Activated T-cell treated with anti-CD3 and anti-CD28 coated beads, Interleukin-2, amount 50 U/mL, for 4 hours (primary cell): ENCODE data around the gene ITGB3. TPM values are rescaled to one million over a fixed set of nuclear protein-coding genes. Genes with fewer than 3 reads are reported as not detected.

Experiments used
- ATAC-seq, 2 donors: fragments of 200-7000 bp; cut with Tn5 transposase; one replicate each; pipeline ENCODE4 v1.10.0; 2021
- DNase-seq: peaks from one replicate; pipeline ENCODE4 v3.0.0-alpha.2; 2020
- H3K27me3 Mint-ChIP-seq: one replicate; pipeline ENCODE4 v1.8.0; 2021; ENCODE audit warnings: low read depth, mixed read lengths
- H3K36me3 Mint-ChIP-seq: one replicate; pipeline ENCODE4 v1.8.0; 2022; ENCODE audit warnings: mixed read lengths; ENCODE audit not compliant: insufficient read depth
- H3K4me1 Mint-ChIP-seq: one replicate; pipeline ENCODE4 v1.8.0; 2021; ENCODE audit warnings: low read depth, mixed read lengths
- H3K4me3 Mint-ChIP-seq: one replicate; pipeline ENCODE4 v1.8.0; 2021; ENCODE audit warnings: mild to moderate bottlenecking, moderate library complexity, mixed read lengths
- H3K9me3 Mint-ChIP-seq: one replicate; pipeline ENCODE4 v1.8.0; 2021; ENCODE audit warnings: mixed read lengths
- total RNA-seq, 3 donors: library from RNA; stranded (reverse); gene quantifications; one replicate each; pipeline ENCODE4 v1.2.1, GENCODE V29; 2021

ITGB3 gene
- total RNA-seq, 3 donors from 2014 or later = 0.08 to 0.20 (median 0.11) TPM

DNA sequence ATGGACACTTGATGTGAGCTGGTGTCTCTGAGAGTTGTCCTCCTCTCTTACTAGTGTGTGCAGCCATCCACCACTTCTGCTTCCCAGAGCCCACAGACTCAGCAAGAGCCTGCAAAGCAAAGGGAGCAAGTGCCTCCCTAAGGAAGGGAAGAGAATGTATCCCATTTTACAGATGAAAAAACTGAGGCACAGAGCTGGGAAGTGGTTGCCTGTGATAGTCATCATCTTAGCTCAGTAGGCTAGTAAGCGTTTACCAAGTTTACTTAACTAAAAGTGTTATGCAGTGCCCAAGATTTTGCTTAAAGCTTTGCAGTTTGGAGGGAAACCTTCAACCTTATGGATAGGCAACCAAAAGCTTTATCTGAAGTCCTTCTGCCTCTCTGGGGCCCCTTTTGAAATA lies 47.1 kb downstream of the ITGB3 start:
- DNase-seq (no peak), ATAC-seq (no peak)
- Mint-ChIP-seq H3K9me3 (peaks cover 6% of the 10 kb centered on the region), H3K36me3 (peaks cover 2% of the 10 kb centered on the region), H3K4me3 (no peak overlapping the region), H3K4me1 (peaks cover 10% of the 10 kb centered on the region), H3K27me3 (no peaks in the 10 kb centered on the region)

DNA sequence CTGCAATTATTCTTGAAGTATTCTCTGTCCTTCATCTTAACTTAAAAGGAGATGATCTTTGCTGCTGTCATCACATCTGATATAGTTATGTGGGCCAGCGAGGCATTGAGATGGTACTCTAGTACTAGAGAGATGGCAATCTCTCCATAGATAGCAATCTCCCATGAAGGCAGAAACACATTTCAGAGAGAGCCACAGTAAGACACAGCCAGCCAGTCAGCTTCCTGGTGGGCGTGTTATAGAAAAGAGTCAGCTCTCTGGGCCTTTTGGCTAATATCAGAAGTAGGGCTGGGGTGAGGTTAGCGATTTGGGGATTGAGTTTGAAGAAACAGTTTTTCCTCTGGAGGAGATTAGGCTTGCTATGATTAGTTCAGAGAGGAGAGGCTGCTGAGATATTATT lies 47.5 kb downstream of the ITGB3 start:
- Mint-ChIP-seq H3K36me3 (peaks cover 2% of the 10 kb centered on the region), H3K9me3 (peaks cover 6% of the 10 kb centered on the region), H3K27me3 (no peaks in the 10 kb centered on the region), H3K4me3 (no peak overlapping the region), H3K4me1 (peaks cover 11% of the 10 kb centered on the region)
- DNase-seq = no peak
- ATAC-seq = peak in 1 of 2 donors; percentile 55

DNA sequence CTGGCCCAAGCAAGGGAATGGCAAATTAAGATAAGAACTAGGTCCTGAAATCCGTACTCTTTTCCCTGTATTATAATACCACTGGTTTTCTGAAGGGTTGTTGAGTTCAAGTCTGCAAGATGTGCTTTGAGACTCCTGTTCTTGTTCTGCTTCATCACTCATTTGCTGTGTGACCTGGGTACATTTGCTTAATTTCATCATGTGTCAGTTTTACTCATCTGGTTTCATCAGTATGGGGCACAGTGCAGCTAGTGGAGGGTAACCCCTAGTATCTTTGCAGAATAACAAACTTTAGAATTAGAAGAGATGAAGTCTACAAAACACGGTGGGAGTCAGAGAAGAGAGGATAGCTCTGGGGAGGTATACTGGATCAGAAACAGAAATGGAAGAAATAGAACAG lies 48.2 kb downstream of the ITGB3 start:
- H3K36me3 Mint-ChIP-seq = peaks cover 2% of the 10 kb centered on the region
- peaks cover 6% of the 10 kb centered on the region for H3K9me3 Mint-ChIP-seq
- no peak overlapping the region for H3K4me3 Mint-ChIP-seq
- peaks cover 11% of the 10 kb centered on the region for H3K4me1 Mint-ChIP-seq
- DNase-seq (no peak), ATAC-seq (no peak)
- H3K27me3 Mint-ChIP-seq = no peaks in the 10 kb centered on the region

DNA sequence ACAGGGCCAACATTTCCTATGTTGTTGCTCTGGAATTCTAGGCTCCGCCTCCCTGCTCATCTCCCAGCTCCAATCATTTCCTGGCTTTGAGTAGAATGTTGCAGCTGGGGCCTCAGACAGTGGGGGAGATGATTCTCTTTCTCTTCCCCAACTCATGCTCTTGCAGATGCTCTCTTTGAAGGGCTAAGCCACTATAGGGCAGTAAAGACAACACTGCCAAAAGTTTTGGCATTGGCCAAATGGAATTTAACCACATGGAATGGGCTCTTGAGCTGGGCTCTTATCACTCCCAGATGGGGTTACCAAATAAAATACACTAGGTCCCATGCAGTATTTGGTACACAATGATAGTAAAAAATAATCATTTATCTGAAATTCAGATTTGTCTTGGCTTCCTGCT lies 50.6 kb downstream of the ITGB3 start:
- DNase-seq (no peak), ATAC-seq (no peak)
- Mint-ChIP-seq H3K4me1 (peaks cover 11% of the 10 kb centered on the region), H3K36me3 (peaks cover 2% of the 10 kb centered on the region), H3K27me3 (no peaks in the 10 kb centered on the region), H3K9me3 (peaks cover 6% of the 10 kb centered on the region), H3K4me3 (no peak overlapping the region)

DNA sequence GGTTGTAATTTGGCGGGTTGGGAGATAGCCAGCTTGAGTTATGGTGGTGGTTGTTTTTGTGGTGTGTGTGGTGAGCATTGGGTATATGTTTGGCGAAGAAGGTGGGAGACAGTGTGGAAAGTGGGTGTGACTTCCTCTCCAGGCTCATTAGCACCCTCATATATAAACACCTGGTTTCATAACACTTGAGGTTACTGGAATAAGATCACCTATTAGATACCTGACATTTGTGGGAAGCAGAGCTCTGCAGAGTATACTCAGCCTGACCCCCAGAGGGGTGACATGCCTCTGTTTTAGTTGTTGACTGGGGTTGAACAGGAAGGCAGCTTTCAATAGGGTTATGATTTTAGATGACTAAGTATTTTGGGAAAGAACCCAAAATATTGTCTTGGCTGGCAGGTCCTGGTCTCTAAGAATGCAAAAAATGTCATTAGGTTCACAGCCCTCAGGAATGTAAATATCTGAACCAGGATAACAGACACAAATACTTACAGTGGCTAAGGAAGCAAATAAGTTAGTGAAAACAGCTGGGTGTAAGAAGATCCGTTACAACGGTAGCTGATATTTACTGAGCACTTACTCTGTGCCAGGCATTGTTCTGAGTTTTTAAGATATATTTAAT lies 51.8 kb downstream of the ITGB3 start:
- Mint-ChIP-seq H3K9me3 (peaks cover 6% of the 10 kb centered on the region), H3K36me3 (peaks cover 2% of the 10 kb centered on the region), H3K4me1 (peaks cover 11% of the 10 kb centered on the region), H3K4me3 (no peak overlapping the region), H3K27me3 (no peaks in the 10 kb centered on the region)
- DNase-seq = no peak
- ATAC-seq = peak in 1 of 2 donors; percentile 37

DNA sequence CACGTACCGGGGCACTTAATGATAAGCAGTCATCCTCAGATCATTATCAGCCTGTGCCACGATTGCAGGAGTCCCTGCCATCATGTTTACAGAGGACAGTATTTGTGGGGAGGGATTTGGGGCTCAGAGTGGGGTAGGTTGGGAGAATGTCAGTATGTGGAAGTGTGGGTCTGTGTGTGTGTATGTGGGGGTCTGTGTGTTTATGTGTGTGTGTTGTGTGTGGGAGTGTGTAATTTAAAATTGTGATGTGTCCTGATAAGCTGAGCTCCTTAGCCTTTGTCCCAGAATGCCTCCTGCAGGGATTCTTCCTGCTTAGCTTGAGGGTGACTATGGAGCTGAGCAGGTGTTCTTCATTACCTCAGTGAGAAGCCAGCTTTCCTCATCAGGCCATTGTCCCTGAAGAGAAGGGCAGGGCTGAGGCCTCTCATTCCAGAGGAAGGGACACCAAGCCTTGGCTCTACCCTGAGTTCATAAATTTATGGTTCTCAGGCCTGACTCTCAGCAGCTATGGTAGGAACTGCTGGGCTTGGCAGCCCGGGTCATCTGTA lies 56.6 kb downstream of the ITGB3 start:
- H3K27me3 Mint-ChIP-seq = peaks cover 1% of the 10 kb centered on the region
- no peaks in the 10 kb centered on the region for H3K36me3 Mint-ChIP-seq
- no peaks in the 10 kb centered on the region for H3K9me3 Mint-ChIP-seq
- H3K4me1 Mint-ChIP-seq = peaks cover 5% of the 10 kb centered on the region
- H3K4me3 Mint-ChIP-seq = no peak overlapping the region
- DNase-seq (no peak), ATAC-seq (no peak)

DNA sequence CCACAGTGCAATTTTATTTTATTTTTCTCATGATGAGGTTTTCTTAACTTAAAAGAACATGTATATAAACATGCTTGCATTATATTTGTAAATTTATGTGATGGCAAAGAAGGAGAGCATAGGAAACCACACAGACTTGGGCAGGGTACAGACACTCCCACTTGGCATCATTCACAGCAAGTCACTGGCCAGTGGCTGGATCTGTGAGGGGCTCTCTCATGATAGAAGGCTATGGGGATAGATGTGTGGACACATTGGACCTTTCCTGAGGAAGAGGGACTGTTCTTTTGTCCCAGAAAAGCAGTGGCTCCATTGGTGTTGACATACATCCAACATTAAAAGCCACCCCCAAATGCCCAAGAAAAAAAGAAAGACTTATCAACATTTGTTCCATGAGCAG lies 57.8 kb downstream of the ITGB3 start:
- no peaks in the 10 kb centered on the region for H3K4me1 Mint-ChIP-seq
- H3K9me3 Mint-ChIP-seq = no peaks in the 10 kb centered on the region
- peaks cover 1% of the 10 kb centered on the region for H3K27me3 Mint-ChIP-seq
- ATAC-seq = no peak
- no peak overlapping the region for H3K4me3 Mint-ChIP-seq
- H3K36me3 Mint-ChIP-seq = no peaks in the 10 kb centered on the region
- DNase-seq = no peak

DNA sequence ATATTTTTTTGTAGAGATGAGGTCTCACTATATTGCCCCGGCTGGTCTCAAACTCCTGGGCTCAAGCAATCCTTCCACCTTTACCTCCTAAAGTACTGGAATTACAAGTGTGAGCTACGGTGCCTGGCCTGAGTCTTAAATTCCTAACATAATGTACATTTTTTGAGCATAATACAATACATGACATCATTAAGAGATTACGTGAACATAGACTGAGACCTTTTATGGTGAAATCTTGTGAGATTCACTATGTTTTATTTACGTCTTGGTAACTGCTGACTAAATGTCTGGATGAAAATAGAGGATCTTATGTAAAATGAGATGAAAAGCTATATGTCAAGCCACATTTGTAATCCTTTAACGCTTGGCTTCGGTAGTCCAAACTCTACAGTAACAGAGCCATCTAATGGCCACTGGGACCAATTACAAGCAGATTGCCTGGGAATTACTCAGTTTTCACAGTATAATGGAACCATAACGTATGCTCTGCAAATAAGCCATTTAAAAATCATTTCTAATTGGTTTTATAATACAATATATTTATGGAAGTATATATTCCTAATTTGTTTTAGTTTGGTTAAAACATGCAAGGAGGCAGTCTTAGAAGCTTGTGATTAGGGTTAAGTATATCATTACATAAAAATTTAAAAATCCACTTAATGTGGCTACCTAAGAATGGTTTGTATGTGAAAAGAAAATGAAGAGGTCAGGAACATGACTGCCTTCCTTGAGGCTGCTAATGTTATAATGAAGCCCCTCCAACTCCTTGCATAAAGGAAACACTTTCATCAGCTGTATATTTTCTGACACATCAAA lies 62.0 kb downstream of the ITGB3 start:
- Mint-ChIP-seq H3K9me3 (no peaks in the 10 kb centered on the region), H3K36me3 (no peaks in the 10 kb centered on the region), H3K4me3 (no peak overlapping the region), H3K4me1 (no peaks in the 10 kb centered on the region), H3K27me3 (peaks cover 1% of the 10 kb centered on the region)
- no peak for DNase-seq
- peak in 1 of 2 donors; percentile 63 for ATAC-seq

DNA sequence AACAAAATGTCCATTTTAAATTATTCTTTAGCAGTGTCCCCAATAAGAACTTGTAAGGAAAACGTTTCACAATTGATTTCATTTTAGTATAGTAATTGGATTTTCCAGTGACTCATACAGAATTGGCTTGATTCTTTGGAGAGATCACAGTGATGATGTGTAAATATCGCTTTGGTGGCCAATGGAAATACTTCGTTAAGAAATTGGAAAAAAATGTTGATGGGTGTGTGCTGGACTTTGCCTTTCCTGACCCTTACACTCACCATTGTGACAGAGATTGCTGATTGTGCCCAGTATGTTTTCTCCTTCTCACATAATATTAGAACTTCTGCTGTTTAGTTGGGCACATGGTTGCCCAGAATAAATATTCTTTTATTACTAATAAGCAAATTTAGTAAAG lies 62.7 kb downstream of the ITGB3 start:
- Mint-ChIP-seq H3K27me3 (peaks cover 1% of the 10 kb centered on the region), H3K4me1 (no peaks in the 10 kb centered on the region), H3K4me3 (no peak overlapping the region), H3K36me3 (no peaks in the 10 kb centered on the region), H3K9me3 (no peaks in the 10 kb centered on the region)
- no peak for DNase-seq
- ATAC-seq = no peak

DNA sequence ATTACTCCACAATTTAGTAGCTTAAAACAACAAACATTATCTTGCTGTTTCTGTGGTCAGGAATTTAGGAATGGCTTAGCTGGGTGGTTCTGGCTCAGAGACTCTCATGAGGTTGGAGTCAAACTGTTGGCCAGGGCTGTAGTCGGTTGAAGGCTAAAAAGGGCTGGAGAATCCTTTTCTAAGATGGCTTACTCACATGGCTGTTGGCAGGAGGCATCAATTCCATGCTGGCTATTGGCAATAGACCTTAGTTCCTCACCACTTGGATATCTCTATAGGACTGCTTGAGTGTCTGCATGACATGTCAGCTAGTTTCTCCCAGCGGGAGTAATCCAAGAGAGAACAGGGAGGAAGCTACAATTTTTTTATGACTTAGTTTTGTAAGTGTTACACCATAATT lies 63.5 kb downstream of the ITGB3 start:
- Mint-ChIP-seq H3K4me3 (no peak overlapping the region), H3K27me3 (peaks cover 1% of the 10 kb centered on the region), H3K36me3 (no peaks in the 10 kb centered on the region), H3K9me3 (no peaks in the 10 kb centered on the region), H3K4me1 (no peaks in the 10 kb centered on the region)
- ATAC-seq (no peak), DNase-seq (no peak)

DNA sequence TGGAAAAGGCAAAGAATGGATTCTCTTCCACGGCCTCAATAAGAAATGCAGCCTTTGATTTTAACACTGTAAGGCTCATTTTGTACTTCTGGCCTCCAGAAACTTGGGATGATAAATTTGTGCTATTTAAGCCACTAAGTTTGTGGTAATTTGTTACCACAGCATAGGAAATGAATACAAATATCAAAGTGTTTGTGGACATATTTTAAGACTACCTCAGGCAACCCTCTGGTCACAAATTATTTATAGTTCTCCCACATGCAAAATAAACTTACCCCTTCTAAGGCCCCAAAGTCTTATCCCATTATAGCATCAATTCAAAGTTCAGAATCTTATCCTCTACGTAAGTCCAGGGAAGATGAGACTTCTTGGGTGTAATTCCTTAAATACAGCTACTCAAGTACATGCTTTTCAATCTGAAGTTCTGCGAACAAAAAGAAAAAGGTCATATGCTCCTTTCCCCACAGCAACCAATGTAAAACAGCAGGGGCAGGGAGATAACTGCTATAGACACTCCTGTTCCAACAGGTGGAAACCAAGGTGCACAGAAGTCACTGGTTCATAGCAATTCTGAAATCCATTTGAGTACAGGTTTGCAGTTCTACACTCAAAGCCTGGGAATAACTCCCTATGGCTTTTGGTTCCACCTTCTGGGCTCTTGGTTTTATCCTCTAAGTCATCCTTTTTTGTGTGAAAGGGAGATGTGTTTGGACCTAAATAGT lies 64.7 kb downstream of the ITGB3 start:
- Mint-ChIP-seq H3K9me3 (no peaks in the 10 kb centered on the region), H3K36me3 (no peaks in the 10 kb centered on the region), H3K4me1 (peaks cover 4% of the 10 kb centered on the region), H3K27me3 (peaks cover 1% of the 10 kb centered on the region), H3K4me3 (no peak overlapping the region)
- DNase-seq = no peak
- no peak for ATAC-seq

DNA sequence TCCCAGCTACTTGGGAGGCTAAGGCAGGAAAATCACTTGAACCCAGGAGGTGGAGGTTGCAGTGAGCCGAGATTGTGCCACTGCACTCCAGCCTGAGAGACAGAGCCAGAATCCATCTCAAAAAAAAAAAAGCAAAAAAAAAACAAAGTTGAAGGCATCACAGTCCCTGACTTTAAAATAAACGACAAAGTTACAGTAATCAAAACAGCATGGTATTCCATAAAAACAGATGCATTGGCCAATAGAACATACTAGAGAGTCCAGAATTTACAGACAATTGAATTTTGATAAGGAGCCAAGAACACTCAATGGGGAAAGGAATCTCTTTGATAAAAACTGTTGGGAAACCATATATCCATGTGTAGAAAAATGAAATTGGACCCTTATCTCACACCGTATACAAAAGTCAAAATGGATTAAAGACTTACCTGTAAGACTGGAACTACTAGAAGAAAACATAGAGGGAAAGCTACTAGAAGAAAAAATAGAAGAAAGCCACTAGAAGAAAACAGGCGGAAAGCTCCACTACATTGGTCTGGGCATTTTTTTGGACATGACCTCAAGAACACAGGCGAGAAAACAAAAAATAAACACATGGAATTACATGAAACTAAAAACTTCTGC lies 67.4 kb downstream of the ITGB3 start:
- no peak for DNase-seq
- no peaks in the 10 kb centered on the region for H3K27me3 Mint-ChIP-seq
- ATAC-seq = no peak
- H3K4me1 Mint-ChIP-seq = peaks cover 22% of the 10 kb centered on the region
- no peak overlapping the region for H3K4me3 Mint-ChIP-seq
- H3K9me3 Mint-ChIP-seq = no peaks in the 10 kb centered on the region
- H3K36me3 Mint-ChIP-seq = no peaks in the 10 kb centered on the region

DNA sequence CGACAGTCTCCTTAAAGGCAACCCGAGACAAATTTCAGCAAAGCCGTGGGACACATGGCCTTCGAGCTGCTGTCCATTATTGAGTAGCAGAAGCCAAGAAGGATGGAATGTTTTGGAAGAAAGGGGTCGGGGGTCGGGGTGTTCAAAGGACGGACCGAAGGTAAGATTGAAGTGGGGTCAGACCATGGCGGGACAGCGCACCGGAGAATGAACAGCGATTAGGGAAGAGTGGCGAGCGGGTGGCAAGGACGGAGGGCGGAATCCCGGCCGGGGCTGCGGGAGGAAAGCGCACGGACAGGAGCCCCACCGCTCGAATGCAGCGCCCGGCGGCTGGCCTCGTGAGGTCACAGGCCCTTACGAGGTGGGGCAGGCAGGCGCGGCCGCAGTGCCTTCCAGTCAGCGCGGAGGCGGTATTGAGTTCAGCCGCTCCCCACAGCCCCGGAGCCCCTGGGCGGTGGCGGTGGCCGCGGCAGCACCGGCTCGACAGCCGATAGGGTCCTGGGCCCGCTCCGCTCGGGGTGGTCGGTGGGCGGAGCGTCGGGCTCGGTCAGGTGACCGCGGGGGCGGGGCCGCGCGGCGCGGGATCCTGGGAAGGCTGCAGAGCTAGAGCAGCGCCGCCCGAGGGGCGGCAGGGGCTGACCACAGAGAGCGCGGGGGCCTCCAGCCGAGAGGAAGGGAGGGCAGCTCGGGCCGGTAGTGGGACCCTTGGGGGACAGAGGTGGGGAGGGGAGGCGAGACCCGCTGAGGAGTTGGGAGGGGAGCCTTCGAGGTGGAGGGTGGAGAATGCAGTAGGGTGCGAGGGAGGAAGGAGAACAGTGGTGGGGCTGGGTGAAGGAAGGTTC lies 70.0 kb downstream of the ITGB3 start, which contains the start of gene EFCAB13:
TSS of gene EFCAB13 (plus strand) at position 574 of the 842 bp plus-strand sequence. CDS start 4,399 bp downstream, outside the sequence.
- Mint-ChIP-seq H3K36me3 (no peaks in the 10 kb centered on the region), H3K4me1 (peaks cover 22% of the 10 kb centered on the region), H3K9me3 (no peaks in the 10 kb centered on the region), H3K27me3 (no peaks in the 10 kb centered on the region), H3K4me3 (peak within 1 kb of the TSS; percentile 92)
- peak; percentile 86 for ATAC-seq
- DNase-seq = peak; percentile 64
